Keratinocyte (primary cell): Measurements from ENCODE around the gene PLCL2. TPM values are rescaled to one million over a fixed set of nuclear protein-coding genes. Genes with fewer than 3 reads are reported as not detected.

Experiments
- DNase-seq: peaks from one replicate; pipeline ENCODE4 v3.0.0-alpha.2; 2011; ENCODE audit warnings: low read depth, missing footprints, low spot score
- FAIRE-seq: peaks from 2 replicates; lab custom pipeline; 2011; peaks lifted over from hg19 to GRCh38; lab: Jason Lieb, UNC
- H2AFZ ChIP-seq: 2 replicates; pipeline ENCODE4 v1.6.0; 2012; ENCODE audit warnings: low read length, control low read depth, inconsistent platforms; ENCODE audit not compliant: control insufficient read depth
- H3K27ac ChIP-seq: 2 replicates; pipeline ENCODE4 v1.5.1; 2011; ENCODE audit warnings: low read length; ENCODE audit not compliant: control insufficient read depth, insufficient read depth
- H3K27me3 ChIP-seq: 3 replicates; pipeline ENCODE4 v1.6.0; 2011; ENCODE audit warnings: low read length; ENCODE audit not compliant: control insufficient read depth, insufficient read depth; ENCODE audit errors: extremely low read depth
- H3K36me3 ChIP-seq, 2 experiments: 2 replicates in 1 of 2; 3 replicates in 1 of 2; pipeline ENCODE4 v1.5.1; 2011; ENCODE audit warnings: low read length in 2 of 2, mild to moderate bottlenecking in 1 of 2; ENCODE audit not compliant: control insufficient read depth in 2 of 2, insufficient read depth in 2 of 2; ENCODE audit errors: extremely low read depth in 1 of 2
- H3K4me1 ChIP-seq: 3 replicates; pipeline ENCODE4 v1.5.1; 2011; ENCODE audit warnings: low read length; ENCODE audit not compliant: control insufficient read depth, insufficient read depth; ENCODE audit errors: extremely low read depth
- H3K4me2 ChIP-seq: 3 replicates; pipeline ENCODE4 v1.6.0; 2011; ENCODE audit warnings: low read depth, low read length; ENCODE audit not compliant: control insufficient read depth, insufficient read depth; ENCODE audit errors: extremely low read depth
- H3K4me3 ChIP-seq, 3 experiments: fragments of 200-600 bp in 1 of 3; sonication (generic) in 1 of 3; 2 replicates in 2 of 3; 3 replicates in 1 of 3; pipeline ENCODE4 v1.5.1; 2011 to 2016; ENCODE audit warnings: low read length in 3 of 3, mild to moderate bottlenecking in 3 of 3, control low read depth in 2 of 3, inconsistent platforms in 1 of 3, low read depth in 1 of 3, mixed read lengths in 1 of 3, mixed run types in 1 of 3, moderate library complexity in 1 of 3; ENCODE audit not compliant: control insufficient read depth in 2 of 3, insufficient read depth in 2 of 3; ENCODE audit errors: extremely low read depth in 1 of 3
- H3K79me2 ChIP-seq: 2 replicates; pipeline ENCODE4 v1.6.0; 2012; ENCODE audit warnings: low read length; ENCODE audit not compliant: control insufficient read depth, insufficient read depth
- H3K9ac ChIP-seq: 3 replicates; pipeline ENCODE4 v1.6.0; 2011; ENCODE audit warnings: low read length; ENCODE audit not compliant: control insufficient read depth, insufficient read depth; ENCODE audit errors: extremely low read depth
- H3K9me1 ChIP-seq: 3 replicates; pipeline ENCODE4 v1.6.0; 2011; ENCODE audit warnings: low read length; ENCODE audit not compliant: control insufficient read depth, insufficient read depth; ENCODE audit errors: extremely low read depth
- H3K9me3 ChIP-seq: 2 replicates; pipeline ENCODE4 v1.5.1; 2012; ENCODE audit warnings: low read depth, low read length; ENCODE audit not compliant: control insufficient read depth
- H4K20me1 ChIP-seq: 3 replicates; pipeline ENCODE4 v1.6.0; 2011; ENCODE audit warnings: low read length; ENCODE audit not compliant: control insufficient read depth, insufficient read depth; ENCODE audit errors: extremely low read depth
- EZH2 ChIP-seq: IDR thresholded peaks from one replicate; pipeline ENCODE4 v1.6.1; 2012; ENCODE audit warnings: inconsistent platforms, mild to moderate bottlenecking, low read length, moderate library complexity
- dilution Hi-C: fragments of 300-500 bp; cut with MboI; formaldehyde crosslinking; loops from one replicate; pipeline ENCODE4 v1.7.0; 2020; ENCODE audit warnings: low sequenced_read_pairs; ENCODE audit not compliant: extremely low pct_ligation_motif_present
- polyA plus RNA-seq, 5 experiments: library from polyadenylated mRNA; depleted of rRNA in 3 of 5; stranded (reverse) in 3 of 5; stranded (forward) in 1 of 5; unstranded in 1 of 5; fragments of >200 nt; gene quantifications; 1 replicate in 1 of 5; 2 replicates in 3 of 5; 3 replicates in 1 of 5; pipeline versions ENCODE4 v1.2.1 to v1.2.3, GENCODE V29; 2011 to 2012; ENCODE audit warnings: missing spikeins in 2 of 5, low read depth in 1 of 5, low replicate concordance in 1 of 5
- TF ChIP-seq, protein P1 (sequence below), 3 experiments: IDR thresholded peaks in 1 of 3; conservative IDR thresholded peaks in 1 of 3; optimal IDR thresholded peaks in 1 of 3; 2 replicates in 2 of 3; 3 replicates in 1 of 3; pipeline versions ENCODE3 to v1.5.1; 2011; ENCODE audit warnings: low read length in 3 of 3, mild to moderate bottlenecking in 3 of 3, moderate library complexity in 2 of 3, control low read depth in 1 of 3, inconsistent platforms in 1 of 3; ENCODE audit not compliant: insufficient read depth in 2 of 3; ENCODE audit errors: extremely low read depth in 1 of 3

Gene PLCL2
- polyA plus RNA-seq, 1 donor (not counting 4 experiments of a cell fraction or from before 2014, with no cell fraction given) = 0.20 TPM

GRCh38 chr3:16885593-16886302 is 993 bp downstream of the PLCL2 start:
- TF ChIP-seq, protein P1, sequence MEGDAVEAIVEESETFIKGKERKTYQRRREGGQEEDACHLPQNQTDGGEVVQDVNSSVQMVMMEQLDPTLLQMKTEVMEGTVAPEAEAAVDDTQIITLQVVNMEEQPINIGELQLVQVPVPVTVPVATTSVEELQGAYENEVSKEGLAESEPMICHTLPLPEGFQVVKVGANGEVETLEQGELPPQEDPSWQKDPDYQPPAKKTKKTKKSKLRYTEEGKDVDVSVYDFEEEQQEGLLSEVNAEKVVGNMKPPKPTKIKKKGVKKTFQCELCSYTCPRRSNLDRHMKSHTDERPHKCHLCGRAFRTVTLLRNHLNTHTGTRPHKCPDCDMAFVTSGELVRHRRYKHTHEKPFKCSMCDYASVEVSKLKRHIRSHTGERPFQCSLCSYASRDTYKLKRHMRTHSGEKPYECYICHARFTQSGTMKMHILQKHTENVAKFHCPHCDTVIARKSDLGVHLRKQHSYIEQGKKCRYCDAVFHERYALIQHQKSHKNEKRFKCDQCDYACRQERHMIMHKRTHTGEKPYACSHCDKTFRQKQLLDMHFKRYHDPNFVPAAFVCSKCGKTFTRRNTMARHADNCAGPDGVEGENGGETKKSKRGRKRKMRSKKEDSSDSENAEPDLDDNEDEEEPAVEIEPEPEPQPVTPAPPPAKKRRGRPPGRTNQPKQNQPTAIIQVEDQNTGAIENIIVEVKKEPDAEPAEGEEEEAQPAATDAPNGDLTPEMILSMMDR (optimal IDR thresholded peaks at IDR 0.05 in 1 of 3, IDR thresholded peaks at IDR 0.05 in 1 of 3, conservative IDR thresholded peaks at IDR 0.05 in 1 of 3; ENCODE audit: extremely low read depth in 1 of 3, insufficient read depth in 2 of 3, low read length in 3 of 3) = no peak
- TF ChIP-seq EZH2 = peak; percentile 4
- Histone ChIP-seq H3K9ac (no peak overlapping the region), H3K9me1 (no peaks in the 10 kb centered on the region), H3K4me3 (peak overlapping the region in 1 of 3 experiments; percentile 41), H3K4me2 (peak overlapping the region; percentile 78), H3K27me3 (peaks cover 19% of the 10 kb centered on the region), H4K20me1 (no peaks in the 10 kb centered on the region), H3K27ac (no peak overlapping the region), H2AFZ (no peak overlapping the region), H3K36me3 (no peaks in the 10 kb centered on the region), H3K4me1 (peaks cover 4% of the 10 kb centered on the region), H3K9me3 (no peaks in the 10 kb centered on the region), H3K79me2 (no peaks in the 10 kb centered on the region)
- FAIRE-seq (no peak), DNase-seq (no peak)
- dilution Hi-C loops = no loop called here

DNA sequence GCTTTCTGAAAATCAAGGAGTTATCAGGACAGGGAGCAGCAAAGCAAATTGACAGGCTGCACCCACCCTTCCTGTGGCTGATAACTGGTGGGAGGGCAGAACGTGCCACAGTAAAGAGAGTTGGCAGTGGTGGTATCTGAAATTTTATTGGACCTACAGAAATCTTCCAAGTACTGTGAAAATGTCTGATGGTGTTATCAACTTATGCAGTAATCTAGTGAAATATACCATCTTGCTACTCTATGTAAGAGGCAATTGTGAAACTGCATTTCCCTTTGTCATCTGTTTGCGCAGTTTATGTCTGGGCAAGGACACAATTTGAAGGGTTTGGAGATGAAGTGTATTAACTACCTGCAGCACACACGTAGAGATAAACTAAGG is 1.5 kb downstream of the PLCL2 start:
- no peaks in the 10 kb centered on the region for H3K36me3 ChIP-seq
- no peak overlapping the region for H3K9ac ChIP-seq
- TF ChIP-seq, protein P1 (optimal IDR thresholded peaks at IDR 0.05 in 1 of 3, IDR thresholded peaks at IDR 0.05 in 1 of 3, conservative IDR thresholded peaks at IDR 0.05 in 1 of 3; ENCODE audit: extremely low read depth in 1 of 3, insufficient read depth in 2 of 3, low read length in 3 of 3) = no peak
- no peak for TF ChIP-seq EZH2
- H3K4me1 ChIP-seq = peaks cover 4% of the 10 kb centered on the region
- peaks cover 19% of the 10 kb centered on the region for H3K27me3 ChIP-seq
- no peaks in the 10 kb centered on the region for H3K9me3 ChIP-seq
- H3K4me3 ChIP-seq = no peak overlapping the region
- no peak overlapping the region for H3K4me2 ChIP-seq
- FAIRE-seq (no peak), DNase-seq (no peak)
- dilution Hi-C loops = no loop called here
- H3K79me2 ChIP-seq = no peaks in the 10 kb centered on the region
- no peaks in the 10 kb centered on the region for H3K9me1 ChIP-seq
- no peaks in the 10 kb centered on the region for H4K20me1 ChIP-seq
- H2AFZ ChIP-seq = no peak overlapping the region
- no peak overlapping the region for H3K27ac ChIP-seq
